Keratinocyte (primary cell): ENCODE measurements around the gene PDE6D. TPM values are rescaled to one million over a fixed set of nuclear protein-coding genes. Genes with fewer than 3 reads are reported as not detected.

Experiments
- DNase-seq: peaks from one replicate; pipeline ENCODE4 v3.0.0-alpha.2; 2011; ENCODE audit warnings: low read depth, missing footprints, low spot score
- FAIRE-seq: peaks from 2 replicates; lab custom pipeline; 2011; peaks lifted over from hg19 to GRCh38; lab: Jason Lieb, UNC
- H2AFZ ChIP-seq: 2 replicates; pipeline ENCODE4 v1.6.0; 2012; ENCODE audit warnings: low read length, control low read depth, inconsistent platforms; ENCODE audit not compliant: control insufficient read depth
- H3K27ac ChIP-seq: 2 replicates; pipeline ENCODE4 v1.5.1; 2011; ENCODE audit warnings: low read length; ENCODE audit not compliant: control insufficient read depth, insufficient read depth
- H3K27me3 ChIP-seq: 3 replicates; pipeline ENCODE4 v1.6.0; 2011; ENCODE audit warnings: low read length; ENCODE audit not compliant: control insufficient read depth, insufficient read depth; ENCODE audit errors: extremely low read depth
- H3K36me3 ChIP-seq, 2 experiments: 2 replicates in 1 of 2; 3 replicates in 1 of 2; pipeline ENCODE4 v1.5.1; 2011; ENCODE audit warnings: low read length in 2 of 2, mild to moderate bottlenecking in 1 of 2; ENCODE audit not compliant: control insufficient read depth in 2 of 2, insufficient read depth in 2 of 2; ENCODE audit errors: extremely low read depth in 1 of 2
- H3K4me1 ChIP-seq: 3 replicates; pipeline ENCODE4 v1.5.1; 2011; ENCODE audit warnings: low read length; ENCODE audit not compliant: control insufficient read depth, insufficient read depth; ENCODE audit errors: extremely low read depth
- H3K4me2 ChIP-seq: 3 replicates; pipeline ENCODE4 v1.6.0; 2011; ENCODE audit warnings: low read depth, low read length; ENCODE audit not compliant: control insufficient read depth, insufficient read depth; ENCODE audit errors: extremely low read depth
- H3K4me3 ChIP-seq, 3 experiments: fragments of 200-600 bp in 1 of 3; sonication (generic) in 1 of 3; 2 replicates in 2 of 3; 3 replicates in 1 of 3; pipeline ENCODE4 v1.5.1; 2011 to 2016; ENCODE audit warnings: low read length in 3 of 3, mild to moderate bottlenecking in 3 of 3, control low read depth in 2 of 3, inconsistent platforms in 1 of 3, low read depth in 1 of 3, mixed read lengths in 1 of 3, mixed run types in 1 of 3, moderate library complexity in 1 of 3; ENCODE audit not compliant: control insufficient read depth in 2 of 3, insufficient read depth in 2 of 3; ENCODE audit errors: extremely low read depth in 1 of 3
- H3K79me2 ChIP-seq: 2 replicates; pipeline ENCODE4 v1.6.0; 2012; ENCODE audit warnings: low read length; ENCODE audit not compliant: control insufficient read depth, insufficient read depth
- H3K9ac ChIP-seq: 3 replicates; pipeline ENCODE4 v1.6.0; 2011; ENCODE audit warnings: low read length; ENCODE audit not compliant: control insufficient read depth, insufficient read depth; ENCODE audit errors: extremely low read depth
- H3K9me1 ChIP-seq: 3 replicates; pipeline ENCODE4 v1.6.0; 2011; ENCODE audit warnings: low read length; ENCODE audit not compliant: control insufficient read depth, insufficient read depth; ENCODE audit errors: extremely low read depth
- H3K9me3 ChIP-seq: 2 replicates; pipeline ENCODE4 v1.5.1; 2012; ENCODE audit warnings: low read depth, low read length; ENCODE audit not compliant: control insufficient read depth
- H4K20me1 ChIP-seq: 3 replicates; pipeline ENCODE4 v1.6.0; 2011; ENCODE audit warnings: low read length; ENCODE audit not compliant: control insufficient read depth, insufficient read depth; ENCODE audit errors: extremely low read depth
- EZH2 ChIP-seq: IDR thresholded peaks from one replicate; pipeline ENCODE4 v1.6.1; 2012; ENCODE audit warnings: inconsistent platforms, mild to moderate bottlenecking, low read length, moderate library complexity
- dilution Hi-C: fragments of 300-500 bp; cut with MboI; formaldehyde crosslinking; loops from one replicate; pipeline ENCODE4 v1.7.0; 2020; ENCODE audit warnings: low sequenced_read_pairs; ENCODE audit not compliant: extremely low pct_ligation_motif_present
- polyA plus RNA-seq, 5 experiments: library from polyadenylated mRNA; depleted of rRNA in 3 of 5; stranded (reverse) in 3 of 5; stranded (forward) in 1 of 5; unstranded in 1 of 5; fragments of >200 nt; gene quantifications; 1 replicate in 1 of 5; 2 replicates in 3 of 5; 3 replicates in 1 of 5; pipeline versions ENCODE4 v1.2.1 to v1.2.3, GENCODE V29; 2011 to 2012; ENCODE audit warnings: missing spikeins in 2 of 5, low read depth in 1 of 5, low replicate concordance in 1 of 5
- TF ChIP-seq, protein P1 (sequence below), 3 experiments: IDR thresholded peaks in 1 of 3; conservative IDR thresholded peaks in 1 of 3; optimal IDR thresholded peaks in 1 of 3; 2 replicates in 2 of 3; 3 replicates in 1 of 3; pipeline versions ENCODE3 to v1.5.1; 2011; ENCODE audit warnings: low read length in 3 of 3, mild to moderate bottlenecking in 3 of 3, moderate library complexity in 2 of 3, control low read depth in 1 of 3, inconsistent platforms in 1 of 3; ENCODE audit not compliant: insufficient read depth in 2 of 3; ENCODE audit errors: extremely low read depth in 1 of 3

Gene PDE6D
- polyA plus RNA-seq, 1 donor (not counting 4 experiments of a cell fraction or from before 2014, with no cell fraction given) = 31.6 TPM

DNA sequence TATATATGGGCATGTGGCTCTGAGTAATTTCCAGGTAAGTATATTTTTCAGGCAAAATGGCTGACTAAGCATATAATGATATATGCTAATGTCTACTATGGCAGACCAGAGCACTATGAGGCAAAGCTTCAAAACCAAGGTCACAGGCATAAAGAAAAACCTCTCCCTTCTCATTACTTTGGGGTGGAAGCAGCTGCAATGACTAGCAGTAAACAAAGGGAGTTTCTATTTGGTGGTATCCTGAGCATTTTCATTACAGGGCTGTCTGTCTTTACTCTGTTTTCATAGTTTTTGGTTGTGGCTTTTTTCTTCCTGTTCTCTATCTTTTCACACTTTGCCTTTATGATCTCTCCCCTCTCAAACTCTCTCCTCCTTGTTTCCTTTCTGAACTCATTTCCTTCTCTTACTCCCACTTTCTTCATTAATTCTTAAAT is 15.6 kb downstream of the PDE6D start:
- Histone ChIP-seq H4K20me1 (no peaks in the 10 kb centered on the region), H3K9me1 (no peaks in the 10 kb centered on the region), H3K9ac (no peak overlapping the region), H3K79me2 (no peaks in the 10 kb centered on the region), H3K9me3 (no peaks in the 10 kb centered on the region), H3K4me3 (no peak overlapping the region), H3K4me1 (no peaks in the 10 kb centered on the region), H3K27me3 (no peaks in the 10 kb centered on the region), H2AFZ (no peak overlapping the region), H3K36me3 (no peaks in the 10 kb centered on the region), H3K27ac (no peak overlapping the region), H3K4me2 (no peak overlapping the region)
- dilution Hi-C loops = no loop called here
- no peak for TF ChIP-seq EZH2
- TF ChIP-seq, protein P1, sequence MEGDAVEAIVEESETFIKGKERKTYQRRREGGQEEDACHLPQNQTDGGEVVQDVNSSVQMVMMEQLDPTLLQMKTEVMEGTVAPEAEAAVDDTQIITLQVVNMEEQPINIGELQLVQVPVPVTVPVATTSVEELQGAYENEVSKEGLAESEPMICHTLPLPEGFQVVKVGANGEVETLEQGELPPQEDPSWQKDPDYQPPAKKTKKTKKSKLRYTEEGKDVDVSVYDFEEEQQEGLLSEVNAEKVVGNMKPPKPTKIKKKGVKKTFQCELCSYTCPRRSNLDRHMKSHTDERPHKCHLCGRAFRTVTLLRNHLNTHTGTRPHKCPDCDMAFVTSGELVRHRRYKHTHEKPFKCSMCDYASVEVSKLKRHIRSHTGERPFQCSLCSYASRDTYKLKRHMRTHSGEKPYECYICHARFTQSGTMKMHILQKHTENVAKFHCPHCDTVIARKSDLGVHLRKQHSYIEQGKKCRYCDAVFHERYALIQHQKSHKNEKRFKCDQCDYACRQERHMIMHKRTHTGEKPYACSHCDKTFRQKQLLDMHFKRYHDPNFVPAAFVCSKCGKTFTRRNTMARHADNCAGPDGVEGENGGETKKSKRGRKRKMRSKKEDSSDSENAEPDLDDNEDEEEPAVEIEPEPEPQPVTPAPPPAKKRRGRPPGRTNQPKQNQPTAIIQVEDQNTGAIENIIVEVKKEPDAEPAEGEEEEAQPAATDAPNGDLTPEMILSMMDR (optimal IDR thresholded peaks at IDR 0.05 in 1 of 3, IDR thresholded peaks at IDR 0.05 in 1 of 3, conservative IDR thresholded peaks at IDR 0.05 in 1 of 3; ENCODE audit: extremely low read depth in 1 of 3, insufficient read depth in 2 of 3, low read length in 3 of 3) = no peak
- FAIRE-seq = no peak
- no peak for DNase-seq

DNA sequence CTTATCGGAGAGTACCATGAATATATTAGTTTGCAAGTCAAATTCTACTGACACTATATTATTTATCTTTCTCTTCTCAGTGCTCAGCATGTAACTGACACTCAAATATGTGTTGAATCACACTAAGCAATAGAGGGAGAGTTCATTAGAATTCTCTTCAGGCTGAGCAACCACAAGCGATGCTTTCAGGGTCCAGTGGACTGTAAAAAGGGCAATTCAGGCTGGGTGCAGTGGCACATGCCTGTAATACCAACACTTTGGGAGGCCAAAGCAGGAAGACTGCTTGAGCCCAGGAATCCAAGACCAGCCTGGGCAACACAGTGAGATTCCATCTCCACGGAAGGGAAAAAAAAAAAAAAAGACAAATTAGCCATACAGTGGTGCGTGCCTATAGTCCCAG is 16.3 kb downstream of the PDE6D start:
- H3K9me1 ChIP-seq = no peaks in the 10 kb centered on the region
- H3K9me3 ChIP-seq = no peaks in the 10 kb centered on the region
- no peak overlapping the region for H3K27ac ChIP-seq
- no peak overlapping the region for H3K4me3 ChIP-seq
- dilution Hi-C loops = no loop called here
- no peaks in the 10 kb centered on the region for H4K20me1 ChIP-seq
- H3K27me3 ChIP-seq = no peaks in the 10 kb centered on the region
- FAIRE-seq (no peak), DNase-seq (no peak)
- no peaks in the 10 kb centered on the region for H3K4me1 ChIP-seq
- H3K4me2 ChIP-seq = no peak overlapping the region
- no peaks in the 10 kb centered on the region for H3K36me3 ChIP-seq
- no peak overlapping the region for H3K9ac ChIP-seq
- no peaks in the 10 kb centered on the region for H3K79me2 ChIP-seq
- no peak for TF ChIP-seq EZH2
- TF ChIP-seq, protein P1 (optimal IDR thresholded peaks at IDR 0.05 in 1 of 3, IDR thresholded peaks at IDR 0.05 in 1 of 3, conservative IDR thresholded peaks at IDR 0.05 in 1 of 3; ENCODE audit: extremely low read depth in 1 of 3, insufficient read depth in 2 of 3, low read length in 3 of 3) = no peak
- no peak overlapping the region for H2AFZ ChIP-seq
